Endothelial cell (in vitro differentiated cells): ENCODE measurements around the gene RABL6. TPM values are rescaled to one million over a fixed set of nuclear protein-coding genes. Genes with fewer than 3 reads are reported as not detected.
A peak's percentile ranks its signal among the peaks of the same experiment; 100 is the strongest.
"Not testable (repeated sequence)": the region's sequence is repeated elsewhere in the genome, so short reads cannot be mapped to it uniquely, and the experiment has no call there.

Source experiments
- DNase-seq: peaks from one replicate; pipeline ENCODE4 v3.0.0; 2021; ENCODE audit warnings: low spot score
- H3K27ac Mint-ChIP-seq: one replicate; pipeline ENCODE4 v1.8.0; 2021; ENCODE audit warnings: mixed read lengths, inconsistent platforms; ENCODE audit not compliant: unreplicated experiment
- H3K27me3 Mint-ChIP-seq: one replicate; pipeline ENCODE4 v1.8.0; 2021; ENCODE audit warnings: mild to moderate bottlenecking, moderate library complexity, mixed read lengths, inconsistent platforms; ENCODE audit not compliant: unreplicated experiment
- H3K36me3 Mint-ChIP-seq: one replicate; pipeline ENCODE4 v1.8.0; 2021; ENCODE audit warnings: mild to moderate bottlenecking, low read depth, mixed read lengths, inconsistent platforms; ENCODE audit not compliant: unreplicated experiment
- H3K4me1 Mint-ChIP-seq: one replicate; pipeline ENCODE4 v1.8.0; 2021; ENCODE audit warnings: mild to moderate bottlenecking, mixed read lengths, inconsistent platforms; ENCODE audit not compliant: unreplicated experiment
- H3K4me3 Mint-ChIP-seq: one replicate; pipeline ENCODE4 v1.8.0; 2021; ENCODE audit warnings: mild to moderate bottlenecking, mixed read lengths, inconsistent platforms; ENCODE audit not compliant: unreplicated experiment
- H3K9me3 Mint-ChIP-seq: one replicate; pipeline ENCODE4 v1.8.0; 2021; ENCODE audit warnings: mixed read lengths, inconsistent platforms; ENCODE audit not compliant: unreplicated experiment
- total RNA-seq: library from RNA; stranded (reverse); fragmentation: NEBNext Ultra II Directional; extraction: Animal tissue kit (Norgen Biotek cat#: 25700); gene quantifications from one replicate; pipeline ENCODE4 v1.2.1, GENCODE V29; 2021; ENCODE audit not compliant: unreplicated experiment
- TF ChIP-seq, protein P1 (sequence below): fragments of 200-600 bp; sonication (generic); IDR thresholded peaks from one replicate; pipeline ENCODE4 v1.5.0; 2021; ENCODE audit warnings: antibody characterized with exemption; ENCODE audit not compliant: unreplicated experiment

Gene RABL6
- total RNA-seq, 1 donor from 2014 or later = 88.4 TPM

DNA sequence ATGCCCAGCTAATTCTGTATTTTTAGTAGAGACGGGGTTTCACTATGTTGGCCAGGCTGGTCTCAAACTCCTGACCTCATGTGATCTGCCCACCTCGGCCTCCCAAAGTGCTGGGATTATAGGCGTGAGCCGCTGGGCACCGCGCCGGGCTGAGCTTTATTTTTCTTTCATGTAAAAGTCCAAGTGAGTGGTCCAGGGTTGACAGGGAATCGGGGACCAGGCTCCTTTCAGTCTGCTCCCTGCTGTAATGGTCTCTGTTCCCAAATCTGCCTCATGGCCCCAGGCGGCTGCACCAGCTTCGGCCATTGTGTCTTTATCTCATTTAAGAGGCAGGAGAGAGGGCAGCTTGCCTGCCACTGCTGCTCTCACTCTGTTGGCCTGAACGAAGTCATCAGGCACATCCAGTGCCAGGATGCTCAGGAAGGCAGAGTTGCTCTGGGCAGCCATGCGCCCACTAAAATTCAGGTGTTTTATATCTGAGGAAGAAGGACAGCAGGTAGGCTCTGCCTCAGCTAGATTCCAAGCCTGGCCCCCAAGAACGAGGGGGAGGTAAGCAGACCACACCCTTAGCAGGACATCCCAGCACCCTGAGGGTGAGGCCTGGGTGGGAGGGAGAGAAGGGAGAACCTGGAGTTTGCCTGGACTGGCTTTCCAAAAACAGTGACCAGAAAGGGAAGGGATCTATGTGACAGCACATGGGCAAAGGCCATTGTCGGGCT is 13.3 kb upstream of the RABL6 start:
- H3K4me3 Mint-ChIP-seq = peak overlapping the region; percentile 11
- peaks cover 3% of the 10 kb centered on the region for H3K27me3 Mint-ChIP-seq
- peaks cover 21% of the 10 kb centered on the region for H3K4me1 Mint-ChIP-seq
- H3K9me3 Mint-ChIP-seq = no peaks in the 10 kb centered on the region
- H3K36me3 Mint-ChIP-seq = peaks cover 5% of the 10 kb centered on the region
- TF ChIP-seq, protein P1, sequence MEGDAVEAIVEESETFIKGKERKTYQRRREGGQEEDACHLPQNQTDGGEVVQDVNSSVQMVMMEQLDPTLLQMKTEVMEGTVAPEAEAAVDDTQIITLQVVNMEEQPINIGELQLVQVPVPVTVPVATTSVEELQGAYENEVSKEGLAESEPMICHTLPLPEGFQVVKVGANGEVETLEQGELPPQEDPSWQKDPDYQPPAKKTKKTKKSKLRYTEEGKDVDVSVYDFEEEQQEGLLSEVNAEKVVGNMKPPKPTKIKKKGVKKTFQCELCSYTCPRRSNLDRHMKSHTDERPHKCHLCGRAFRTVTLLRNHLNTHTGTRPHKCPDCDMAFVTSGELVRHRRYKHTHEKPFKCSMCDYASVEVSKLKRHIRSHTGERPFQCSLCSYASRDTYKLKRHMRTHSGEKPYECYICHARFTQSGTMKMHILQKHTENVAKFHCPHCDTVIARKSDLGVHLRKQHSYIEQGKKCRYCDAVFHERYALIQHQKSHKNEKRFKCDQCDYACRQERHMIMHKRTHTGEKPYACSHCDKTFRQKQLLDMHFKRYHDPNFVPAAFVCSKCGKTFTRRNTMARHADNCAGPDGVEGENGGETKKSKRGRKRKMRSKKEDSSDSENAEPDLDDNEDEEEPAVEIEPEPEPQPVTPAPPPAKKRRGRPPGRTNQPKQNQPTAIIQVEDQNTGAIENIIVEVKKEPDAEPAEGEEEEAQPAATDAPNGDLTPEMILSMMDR = no peak
- no peak overlapping the region for H3K27ac Mint-ChIP-seq
- no peak for DNase-seq

DNA sequence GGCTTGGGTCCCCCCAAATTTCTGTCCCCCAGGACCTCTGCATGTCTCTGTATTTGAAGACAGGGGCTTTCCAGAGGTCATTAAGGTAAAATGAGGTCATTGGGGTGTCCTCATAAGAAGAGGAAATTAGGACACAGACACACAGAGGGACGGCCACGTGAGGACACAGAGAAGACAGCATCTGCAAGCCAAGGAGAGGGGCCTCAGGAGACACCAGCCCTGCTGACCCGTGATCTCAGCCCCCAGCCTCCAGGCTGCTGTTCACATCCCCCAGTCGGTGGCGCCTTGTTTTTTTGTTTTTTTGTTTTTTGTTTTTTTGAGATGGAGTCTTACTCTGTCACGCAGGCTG is 12.8 kb upstream of the RABL6 start:
- Mint-ChIP-seq H3K9me3 (no peaks in the 10 kb centered on the region), H3K27ac (no peak overlapping the region), H3K4me3 (no peak overlapping the region), H3K27me3 (peaks cover 3% of the 10 kb centered on the region), H3K36me3 (peaks cover 5% of the 10 kb centered on the region), H3K4me1 (peaks cover 21% of the 10 kb centered on the region)
- no peak for DNase-seq
- TF ChIP-seq, protein P1 = no peak

DNA sequence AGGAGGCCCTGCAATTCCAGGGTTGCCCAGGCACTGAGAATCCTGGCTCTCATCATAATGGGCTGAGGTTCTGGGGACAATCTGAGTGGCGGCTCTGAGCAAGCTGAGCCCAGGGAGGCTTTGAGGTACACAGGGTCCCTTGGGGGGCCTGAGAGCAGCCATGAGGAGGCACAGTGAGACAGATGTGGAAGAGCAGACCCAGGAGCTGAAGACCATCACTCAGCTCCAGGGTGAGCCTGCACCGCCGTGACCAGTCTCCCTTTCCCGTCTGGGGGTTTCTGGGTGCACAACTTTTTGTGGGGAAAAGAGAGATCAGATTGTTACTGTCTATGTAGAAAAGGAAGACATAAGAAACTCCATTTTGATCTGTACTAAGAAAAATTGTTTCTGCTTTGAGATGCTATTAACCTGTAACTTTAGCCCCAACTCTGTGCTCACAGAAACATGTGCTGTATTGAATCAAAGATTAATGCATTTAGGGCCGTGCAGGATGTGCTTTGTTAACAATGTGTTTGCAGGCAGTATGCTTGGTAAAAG is 11.4 kb upstream of the RABL6 start, which contains the start of gene CCDC183:
Gene CCDC183, plus strand, starts transcription at position 101 of the 537 bp plus-strand sequence. Its CDS starts 60 bp downstream, at position 161.
- Mint-ChIP-seq H3K27ac (peak within 1 kb of the TSS; percentile 49), H3K4me1 (peaks cover 25% of the 10 kb centered on the region), H3K27me3 (peaks cover 5% of the 10 kb centered on the region), H3K9me3 (no peaks in the 10 kb centered on the region), H3K4me3 (peak within 1 kb of the TSS; percentile 63), H3K36me3 (peaks cover 5% of the 10 kb centered on the region)
- TF ChIP-seq, protein P1 = no peak
- DNase-seq = no peak

DNA sequence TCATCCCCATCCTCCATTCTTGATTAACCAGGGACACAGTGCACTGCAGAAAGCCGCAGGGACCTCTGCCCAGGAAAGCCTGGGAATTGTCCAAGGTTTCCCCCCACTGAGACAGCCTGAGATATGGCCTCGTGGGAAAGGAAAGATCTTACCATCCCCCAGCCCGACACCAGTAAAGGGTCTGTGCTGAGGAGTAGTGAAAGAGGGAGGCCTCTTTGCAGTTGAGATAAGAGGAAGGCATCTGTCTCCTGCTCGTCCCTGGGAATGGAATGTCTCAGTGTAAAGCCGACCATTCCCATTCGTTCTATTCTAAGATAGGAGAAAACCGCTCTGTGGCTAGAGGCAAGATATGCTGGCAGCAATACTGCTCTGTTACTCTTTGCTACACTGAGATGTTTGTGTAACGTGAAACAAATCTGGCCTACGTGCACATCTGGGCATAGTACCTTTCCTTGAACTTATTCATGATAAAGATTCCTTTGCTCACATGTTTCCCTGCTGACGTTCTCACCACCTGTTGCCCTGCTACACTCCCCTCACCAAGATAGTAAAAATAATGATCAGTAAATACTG is 10.9 kb upstream of the RABL6 start:
- not testable (repeated sequence) for H3K4me3 Mint-ChIP-seq, DNase-seq, H3K9me3 Mint-ChIP-seq, H3K27me3 Mint-ChIP-seq, H3K36me3 Mint-ChIP-seq
- Mint-ChIP-seq H3K4me1 (peaks cover 24% of the 10 kb centered on the region), H3K27ac (peak overlapping the region; percentile 49)

DNA sequence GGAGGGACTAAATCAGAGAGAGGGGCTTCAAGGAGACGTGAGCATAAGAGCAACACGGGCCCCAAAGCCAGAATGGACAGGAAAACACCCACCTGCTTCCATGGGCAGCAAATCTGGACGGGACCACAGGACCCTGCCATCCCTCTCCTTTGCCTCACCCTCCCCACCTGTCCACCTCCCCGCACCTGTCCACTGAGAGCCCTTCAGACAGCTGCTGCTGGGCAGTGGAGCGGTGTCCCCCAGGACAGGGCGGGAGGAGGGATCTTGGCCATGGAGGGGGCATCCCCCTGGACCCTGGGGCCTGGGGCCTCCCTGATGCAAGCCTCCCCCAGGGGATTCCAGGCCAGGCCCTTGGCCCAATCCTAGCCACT is 9.1 kb upstream of the RABL6 start:
- Mint-ChIP-seq H3K27ac (no peak overlapping the region), H3K27me3 (peaks cover 9% of the 10 kb centered on the region), H3K4me3 (no peak overlapping the region)

More for the DNA sequence above, 9.1 kb upstream of the RABL6 start:
- H3K9me3 Mint-ChIP-seq = no peaks in the 10 kb centered on the region
- H3K36me3 Mint-ChIP-seq = no peaks in the 10 kb centered on the region
- peaks cover 16% of the 10 kb centered on the region for H3K4me1 Mint-ChIP-seq
- no peak for DNase-seq
- TF ChIP-seq, protein P1 = no peak
